HepG2 (cell line): ENCODE results near the gene SF3B5. TPM values are rescaled to one million over a fixed set of nuclear protein-coding genes. Genes with fewer than 3 reads are reported as not detected.

Source experiments
- ATAC-seq: fragments of 200-7000 bp; cut with Tn5 transposase; 3 replicates; pipeline ENCODE4 v1.9.1; 2020; ENCODE audit warnings: mild to moderate bottlenecking, moderate library complexity
- BruUV-seq: library from RNA; stranded (reverse); fragments of 400-500 nt; replicated peaks from 2 replicates; lab custom pipeline; 2021; lab: Mats Ljungman, UMichigan
- CTCF ChIA-PET: fragments of 300-600 bp; formaldehyde crosslinking; extraction: SDS; loops from one replicate; lab custom pipeline; 2021; ENCODE audit warnings: low total read pairs, inconsistent platforms, low intra/inter-chr PET ratio; lab: Yijun Ruan, JAX
- POLR2A ChIA-PET: fragments of 350-600 bp; sonication (Branson Sonifier 250); formaldehyde crosslinking; loops from one replicate; lab custom pipeline; 2020; ENCODE audit warnings: antibody characterized with exemption, inconsistent platforms; lab: Yijun Ruan, JAX
- DNase-seq: peaks from one replicate; pipeline ENCODE4 v3.0.0-alpha.2; 2015; ENCODE audit warnings: low spot score
- FAIRE-seq: peaks from 3 replicates; lab custom pipeline; 2011; peaks lifted over from hg19 to GRCh38; lab: Jason Lieb, UNC
- H2AFZ ChIP-seq: one replicate; pipeline ENCODE4 v1.6.1; 2011; ENCODE audit warnings: low read length, inconsistent platforms
- H3K27ac ChIP-seq: fragments of 300-600 bp; 3 replicates; pipeline ENCODE4 v1.8.0; 2011; ENCODE audit warnings: mixed run types, mild to moderate bottlenecking, mixed read lengths, low read length, inconsistent platforms; ENCODE audit not compliant: insufficient read depth; ENCODE audit errors: extremely low read length
- H3K27me3 ChIP-seq, 2 experiments: fragments of 200-600 bp in 1 of 2; 2 replicates in 1 of 2; 3 replicates in 1 of 2; pipeline versions ENCODE4 v1.6.0 to v1.8.0; 2011; ENCODE audit warnings: low read length in 2 of 2, mild to moderate bottlenecking in 2 of 2, moderate library complexity in 2 of 2, inconsistent platforms in 1 of 2; ENCODE audit not compliant: insufficient read depth in 2 of 2, control insufficient read depth in 1 of 2
- H3K36me3 ChIP-seq, 2 experiments: fragments of 200-600 bp in 1 of 2; replicated peaks in 1 of 2; 2 replicates in 1 of 2; 3 replicates in 1 of 2; pipeline versions ENCODE4 v1.5.1 to v1.8.0; 2011; ENCODE audit warnings: low read length in 2 of 2, inconsistent platforms in 1 of 2; ENCODE audit not compliant: insufficient read depth in 2 of 2, control insufficient read depth in 1 of 2
- H3K4me1 ChIP-seq: 2 replicates; pipeline ENCODE4 v1.5.1; 2012; ENCODE audit warnings: low read length, inconsistent platforms; ENCODE audit not compliant: insufficient read depth
- H3K4me2 ChIP-seq: 2 replicates; pipeline ENCODE4 v1.6.0; 2011; ENCODE audit warnings: low read depth, low read length, inconsistent platforms
- H3K4me3 ChIP-seq, 3 experiments: fragments of 200-600 bp in 1 of 3; sonication (generic), shearing (Covaris generic) in 1 of 3; replicated peaks in 1 of 3; 2 replicates each; pipeline ENCODE4 v1.5.1; 2011 to 2016; ENCODE audit warnings: low read length in 3 of 3, inconsistent platforms in 2 of 3, low read depth in 2 of 3, mild to moderate bottlenecking in 2 of 3, control low read depth in 1 of 3, mixed read lengths in 1 of 3; ENCODE audit not compliant: insufficient read depth in 1 of 3
- H3K79me2 ChIP-seq: one replicate; pipeline ENCODE4 v1.6.1; 2011; ENCODE audit warnings: low read length, inconsistent platforms; ENCODE audit not compliant: insufficient read depth
- H3K9ac ChIP-seq: 2 replicates; pipeline ENCODE4 v1.6.0; 2011; ENCODE audit warnings: mild to moderate bottlenecking, low read depth, low read length, inconsistent platforms; ENCODE audit not compliant: insufficient read depth
- H3K9me3 ChIP-seq: 2 replicates; pipeline ENCODE4 v1.5.1; 2012; ENCODE audit warnings: mild to moderate bottlenecking, low read length
- H4K20me1 ChIP-seq: 2 replicates; pipeline ENCODE4 v1.6.0; 2011; ENCODE audit warnings: inconsistent platforms, mild to moderate bottlenecking, low read length, moderate library complexity; ENCODE audit not compliant: insufficient read depth
- ARNT2 ChIP-seq: sonication (generic); formaldehyde crosslinking; IDR thresholded peaks from 2 replicates; pipeline ENCODE4 v1.8.0; 2022; ENCODE audit warnings: mild to moderate bottlenecking, low read depth, missing genetic modification reagents, moderate library complexity
- BORCS8-MEF2B ChIP-seq: sonication (generic); formaldehyde crosslinking; IDR thresholded peaks from 2 replicates; pipeline ENCODE4 v1.8.0; 2022; ENCODE audit warnings: mild to moderate bottlenecking, missing genetic modification reagents
- FLYWCH1 ChIP-seq: sonication (generic); formaldehyde crosslinking; IDR thresholded peaks from 2 replicates; pipeline ENCODE4 v1.8.1; 2023; ENCODE audit warnings: mild to moderate bottlenecking, missing genetic modification reagents
- FOXJ3 ChIP-seq: sonication (generic); formaldehyde crosslinking; IDR thresholded peaks from 2 replicates; pipeline ENCODE4 v1.4.0; 2020; ENCODE audit warnings: missing genetic modification reagents, mild to moderate bottlenecking, borderline replicate concordance
- JUN ChIP-seq: sonication (generic); formaldehyde crosslinking; IDR thresholded peaks from 2 replicates; pipeline ENCODE4 v1.4.0; 2020; ENCODE audit warnings: mild to moderate bottlenecking, missing genetic modification reagents
- NFATC3 ChIP-seq: sonication (generic); formaldehyde crosslinking; IDR thresholded peaks from 2 replicates; pipeline ENCODE4 v1.5.1; 2020; ENCODE audit warnings: mild to moderate bottlenecking, missing genetic modification reagents
- NPAS2 ChIP-seq: sonication (generic); formaldehyde crosslinking; IDR thresholded peaks from 2 replicates; pipeline ENCODE4 v1.8.0; 2022; ENCODE audit warnings: mild to moderate bottlenecking, missing genetic modification reagents, borderline replicate concordance
- POLR2G ChIP-seq: fragments of 200-400 bp; formaldehyde crosslinking; IDR thresholded peaks from 2 replicates; pipeline ENCODE4 v1.6.1; 2018; ENCODE audit warnings: mild to moderate bottlenecking, low read depth, low read length, moderate library complexity
- RAD21 ChIP-seq: fragments of 450-650 bp; formaldehyde crosslinking; IDR thresholded peaks from 2 replicates; pipeline ENCODE4 v1.5.0; 2020; ENCODE audit warnings: mild to moderate bottlenecking
- RNF2 ChIP-seq: fragments of 450-650 bp; conservative IDR thresholded peaks from 2 replicates; pipeline ENCODE4 v1.6.1; 2016; ENCODE audit warnings: low read depth
- SP140L ChIP-seq: sonication (generic); formaldehyde crosslinking; IDR thresholded peaks from 2 replicates; pipeline ENCODE4 v1.4.0; 2020; ENCODE audit warnings: missing genetic modification reagents, borderline replicate concordance
- SRY ChIP-seq: sonication (generic); formaldehyde crosslinking; IDR thresholded peaks from 2 replicates; pipeline ENCODE4 v1.8.0; 2022; ENCODE audit warnings: mild to moderate bottlenecking, missing genetic modification reagents
- STAG1 ChIP-seq: sonication (generic); formaldehyde crosslinking; IDR thresholded peaks from 2 replicates; pipeline ENCODE4 v1.4.0; 2020; ENCODE audit warnings: missing genetic modification reagents
- TSC22D2 ChIP-seq: sonication (generic); formaldehyde crosslinking; IDR thresholded peaks from 2 replicates; pipeline ENCODE4 v1.5.1; 2020; ENCODE audit warnings: missing genetic modification reagents, mild to moderate bottlenecking, borderline replicate concordance
- ZFX ChIP-seq: sonication (generic); formaldehyde crosslinking; IDR thresholded peaks from 2 replicates; pipeline ENCODE4 v1.4.0; 2020; ENCODE audit warnings: mild to moderate bottlenecking, low read depth, missing genetic modification reagents, moderate library complexity
- ZNF3 ChIP-seq: IDR thresholded peaks from 2 replicates; pipeline ENCODE4 v1.7.0; 2017; ENCODE audit warnings: inconsistent platforms
- ZNF720 ChIP-seq: sonication (generic); formaldehyde crosslinking; IDR thresholded peaks from 2 replicates; pipeline ENCODE4 v1.4.0; 2020; ENCODE audit warnings: missing genetic modification reagents
- ZNF780A ChIP-seq: sonication (generic); formaldehyde crosslinking; IDR thresholded peaks from 2 replicates; pipeline ENCODE4 v1.8.0; 2022; ENCODE audit warnings: mild to moderate bottlenecking, missing genetic modification reagents, moderate library complexity
- WGBS: methylation state at CpG from one replicate; pipeline ENCODE4 v1.1.6; 2017; ENCODE audit warnings: low lambda C conversion rate; 5-methylcytosine and 5-hydroxymethylcytosine counted together
- in situ Hi-C: cut with HindIII; loops from 2 replicates; pipeline ENCODE4 v1.10.0; 2017; ENCODE audit warnings: low pct_unique_long_range_greater_than_20kb; ENCODE audit not compliant: extremely low pct_ligation_motif_present
- intact Hi-C: fragments of 100-400 bp; cut with micrococcal nuclease; formaldehyde crosslinking; loops from one replicate; pipeline ENCODE4 v1.10.0; 2022; ENCODE audit not compliant: unreplicated experiment
- polyA plus RNA-seq, 8 experiments: library from polyadenylated mRNA; depleted of rRNA in 3 of 8; stranded (reverse) in 7 of 8; unstranded in 1 of 8; fragments of >200 nt; fragmentation: Illumina TruSeq in 4 of 8; extraction: Trizol in 4 of 8; gene quantifications; 2 replicates each; pipeline versions ENCODE4 v1.2.1 to v1.2.3, GENCODE V29; 2011 to 2016; ENCODE audit warnings: low read depth in 4 of 8, missing spikeins in 1 of 8, mixed read lengths in 1 of 8; ENCODE audit not compliant: insufficient read depth in 1 of 8
- total RNA-seq, 5 experiments: library from RNA; depleted of rRNA; stranded (reverse); fragments of >200 nt; fragmentation: Illumina TruSeq; extraction: Trizol; gene quantifications; 2 replicates each; pipeline ENCODE4 v1.2.3, GENCODE V29; 2016; ENCODE audit warnings: low read depth in 1 of 5
- TF ChIP-seq, protein P1 (sequence below): sonication (generic); formaldehyde crosslinking; IDR thresholded peaks from 2 replicates; pipeline ENCODE4 v1.5.0; 2020; ENCODE audit warnings: missing genetic modification reagents, mild to moderate bottlenecking, borderline replicate concordance
- TF ChIP-seq, protein P2 (sequence below): sonication (generic); formaldehyde crosslinking; IDR thresholded peaks from 2 replicates; pipeline ENCODE4 v1.4.0; 2020; ENCODE audit warnings: missing genetic modification reagents
- TF ChIP-seq, protein P3 (sequence below): IDR thresholded peaks from 2 replicates; pipeline ENCODE4 v1.6.1; 2012; ENCODE audit warnings: low read depth, low read length, improper control_type of control experiment

SF3B5 gene
- total and polyA plus RNA-seq, 2 of the 13 experiments (the other 11 are each of a cell fraction or from before 2014, with no cell fraction given), result 263 to 292 TPM

DNA sequence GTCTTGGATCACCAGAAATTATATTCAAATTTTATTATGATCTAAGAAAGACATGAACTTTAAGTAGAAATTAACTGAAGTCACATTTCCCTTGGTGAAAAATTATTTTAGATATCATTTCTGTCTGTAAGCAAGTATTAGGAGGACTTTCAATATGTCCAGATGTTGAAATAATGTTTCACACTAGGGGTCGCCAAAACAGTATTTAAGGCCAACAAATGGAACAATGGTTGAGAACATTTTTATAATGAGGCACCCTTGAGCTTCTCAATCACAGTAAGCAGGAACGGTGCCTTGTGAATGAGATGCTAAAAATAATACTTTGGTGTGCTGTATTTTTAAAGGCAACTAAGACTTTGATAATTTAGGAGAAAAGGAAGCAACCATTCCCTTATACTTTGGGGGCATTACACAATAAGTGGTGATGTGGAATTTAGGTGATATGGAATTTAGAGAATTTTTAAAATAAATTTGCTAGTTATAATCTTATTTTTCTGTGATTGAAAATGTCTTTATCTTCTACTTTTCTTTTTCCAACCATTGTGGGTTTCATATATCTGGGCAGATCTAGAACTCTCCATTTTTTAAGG lies 9.6 kb upstream of the SF3B5 start:
- ChIA-PET POLR2A (no interaction called here), CTCF (interaction anchor here (1.7 to 2.4 kb wide), 3 partner anchors 111 to 377 kb away, joined by 5 to 19 read pairs (median 10); no protein-coding TSS in a partner anchor)
- intact Hi-C loops (loop anchor here (1.0 to 5.0 kb wide), 4 partner anchors 111 to 1107 kb away; no protein-coding TSS in a partner anchor), in situ Hi-C loops (loop anchor here (5.0 to 25.0 kb wide), 2 partner anchors 377 to 1107 kb away; no protein-coding TSS in a partner anchor)
- Histone ChIP-seq H3K36me3 (no peaks in the 10 kb centered on the region), H3K79me2 (no peaks in the 10 kb centered on the region), H3K4me1 (no peaks in the 10 kb centered on the region), H3K9ac (no peak overlapping the region), H3K9me3 (no peaks in the 10 kb centered on the region), H3K27ac (no peak overlapping the region), H2AFZ (no peak overlapping the region), H3K27me3 (no peaks in the 10 kb centered on the region), H3K4me2 (no peak overlapping the region), H3K4me3 (no peak overlapping the region), H4K20me1 (no peaks in the 10 kb centered on the region)
- 5% methylated on average over 2 of the region's 2 CpGs for WGBS
- ATAC-seq (peak; percentile 86), DNase-seq (peak; percentile 74), FAIRE-seq (peak; percentile 51)
- BruUV-seq, result no TSS peak
- TF ChIP-seq JUN (CRISPR knock-in tag), result no peak
- peak; percentile 71 for TF ChIP-seq RAD21 (CRISPR knock-in tag)
- no peak for TF ChIP-seq NFATC3 (CRISPR knock-in tag)
- no peak for TF ChIP-seq ZNF720 (CRISPR knock-in tag)
- TF ChIP-seq POLR2G, result no peak
- peak; percentile 19; the same call in 1 of the 2 replicates for TF ChIP-seq FOXJ3
- TF ChIP-seq ZNF780A, result no peak
- TF ChIP-seq, protein P1, sequence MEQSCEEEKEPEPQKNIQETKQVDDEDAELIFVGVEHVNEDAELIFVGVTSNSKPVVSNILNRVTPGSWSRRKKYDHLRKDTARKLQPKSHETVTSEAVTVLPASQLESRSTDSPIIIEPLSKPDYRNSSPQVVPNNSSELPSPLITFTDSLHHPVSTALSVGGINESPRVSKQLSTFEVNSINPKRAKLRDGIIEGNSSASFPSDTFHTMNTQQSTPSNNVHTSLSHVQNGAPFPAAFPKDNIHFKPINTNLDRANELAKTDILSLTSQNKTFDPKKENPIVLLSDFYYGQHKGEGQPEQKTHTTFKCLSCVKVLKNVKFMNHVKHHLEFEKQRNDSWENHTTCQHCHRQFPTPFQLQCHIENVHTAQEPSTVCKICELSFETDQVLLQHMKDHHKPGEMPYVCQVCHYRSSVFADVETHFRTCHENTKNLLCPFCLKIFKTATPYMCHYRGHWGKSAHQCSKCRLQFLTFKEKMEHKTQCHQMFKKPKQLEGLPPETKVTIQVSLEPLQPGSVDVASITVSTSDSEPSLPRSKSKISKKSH (CRISPR knock-in tag), result no peak
- TF ChIP-seq, protein P2, sequence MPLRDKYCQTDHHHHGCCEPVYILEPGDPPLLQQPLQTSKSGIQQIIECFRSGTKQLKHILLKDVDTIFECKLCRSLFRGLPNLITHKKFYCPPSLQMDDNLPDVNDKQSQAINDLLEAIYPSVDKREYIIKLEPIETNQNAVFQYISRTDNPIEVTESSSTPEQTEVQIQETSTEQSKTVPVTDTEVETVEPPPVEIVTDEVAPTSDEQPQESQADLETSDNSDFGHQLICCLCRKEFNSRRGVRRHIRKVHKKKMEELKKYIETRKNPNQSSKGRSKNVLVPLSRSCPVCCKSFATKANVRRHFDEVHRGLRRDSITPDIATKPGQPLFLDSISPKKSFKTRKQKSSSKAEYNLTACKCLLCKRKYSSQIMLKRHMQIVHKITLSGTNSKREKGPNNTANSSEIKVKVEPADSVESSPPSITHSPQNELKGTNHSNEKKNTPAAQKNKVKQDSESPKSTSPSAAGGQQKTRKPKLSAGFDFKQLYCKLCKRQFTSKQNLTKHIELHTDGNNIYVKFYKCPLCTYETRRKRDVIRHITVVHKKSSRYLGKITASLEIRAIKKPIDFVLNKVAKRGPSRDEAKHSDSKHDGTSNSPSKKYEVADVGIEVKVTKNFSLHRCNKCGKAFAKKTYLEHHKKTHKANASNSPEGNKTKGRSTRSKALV, result peak; percentile 22; the same call in 1 of the 2 replicates
- TF ChIP-seq RNF2, result no peak
- peak; percentile 97 for TF ChIP-seq STAG1 (CRISPR knock-in tag)
- TF ChIP-seq ZNF3 (CRISPR knock-in tag), result no peak
- TF ChIP-seq ZFX (CRISPR knock-in tag), result no peak
- no peak for TF ChIP-seq NPAS2
- TF ChIP-seq, protein P3, sequence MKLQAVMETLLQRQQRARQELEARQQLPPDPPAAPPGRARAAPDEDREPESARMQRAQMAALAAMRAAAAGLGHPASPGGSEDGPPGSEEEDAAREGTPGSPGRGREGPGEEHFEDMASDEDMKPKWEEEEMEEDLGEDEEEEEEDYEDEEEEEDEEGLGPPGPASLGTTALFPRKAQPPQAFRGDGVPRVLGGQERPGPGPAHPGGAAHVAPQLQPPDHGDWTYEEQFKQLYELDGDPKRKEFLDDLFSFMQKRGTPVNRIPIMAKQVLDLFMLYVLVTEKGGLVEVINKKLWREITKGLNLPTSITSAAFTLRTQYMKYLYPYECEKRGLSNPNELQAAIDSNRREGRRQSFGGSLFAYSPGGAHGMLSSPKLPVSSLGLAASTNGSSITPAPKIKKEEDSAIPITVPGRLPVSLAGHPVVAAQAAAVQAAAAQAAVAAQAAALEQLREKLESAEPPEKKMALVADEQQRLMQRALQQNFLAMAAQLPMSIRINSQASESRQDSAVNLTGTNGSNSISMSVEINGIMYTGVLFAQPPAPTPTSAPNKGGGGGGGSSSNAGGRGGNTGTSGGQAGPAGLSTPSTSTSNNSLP, result peak; percentile 78
- TF ChIP-seq BORCS8-MEF2B, result no peak
- TF ChIP-seq SRY (CRISPR knock-in tag), result no peak
- no peak for TF ChIP-seq TSC22D2 (CRISPR knock-in tag)
- no peak for TF ChIP-seq ARNT2 (CRISPR knock-in tag)
- no peak for TF ChIP-seq SP140L
- TF ChIP-seq FLYWCH1 (CRISPR knock-in tag), result no peak
